ENCODE results near the gene PNRC1.

DNA sequence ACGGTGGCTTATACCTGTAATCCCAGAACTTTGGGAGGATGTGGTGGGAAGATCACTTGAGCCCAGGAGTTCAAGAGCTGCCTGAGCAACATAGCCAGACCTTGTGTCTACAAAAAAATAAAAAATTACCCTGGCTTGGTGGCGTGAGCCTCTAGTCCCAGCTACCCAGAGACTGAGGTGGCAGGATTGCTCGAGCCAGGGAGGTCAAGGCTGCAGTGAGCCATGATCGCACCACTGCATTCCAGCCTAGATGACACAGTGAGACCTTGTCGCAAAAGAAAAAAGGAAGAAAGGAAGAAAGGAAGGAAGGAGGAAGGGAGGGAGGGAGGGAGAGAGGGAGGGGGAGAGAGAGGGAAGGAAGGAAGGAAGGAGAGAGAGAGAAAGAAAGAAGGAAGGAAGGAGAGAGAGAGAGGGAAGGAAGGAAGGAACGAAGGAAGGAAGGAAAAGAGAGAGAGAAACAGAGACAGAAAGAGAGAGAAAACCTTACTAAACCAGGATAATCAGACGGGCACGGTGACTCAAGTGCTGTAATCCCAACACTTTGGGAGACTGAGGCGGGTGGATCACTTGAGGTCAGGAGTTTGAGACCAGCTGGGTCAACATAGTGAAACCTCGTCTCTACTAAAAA lies 10.9 kb upstream of the PNRC1 start:
- TF ChIP-seq, protein P1, sequence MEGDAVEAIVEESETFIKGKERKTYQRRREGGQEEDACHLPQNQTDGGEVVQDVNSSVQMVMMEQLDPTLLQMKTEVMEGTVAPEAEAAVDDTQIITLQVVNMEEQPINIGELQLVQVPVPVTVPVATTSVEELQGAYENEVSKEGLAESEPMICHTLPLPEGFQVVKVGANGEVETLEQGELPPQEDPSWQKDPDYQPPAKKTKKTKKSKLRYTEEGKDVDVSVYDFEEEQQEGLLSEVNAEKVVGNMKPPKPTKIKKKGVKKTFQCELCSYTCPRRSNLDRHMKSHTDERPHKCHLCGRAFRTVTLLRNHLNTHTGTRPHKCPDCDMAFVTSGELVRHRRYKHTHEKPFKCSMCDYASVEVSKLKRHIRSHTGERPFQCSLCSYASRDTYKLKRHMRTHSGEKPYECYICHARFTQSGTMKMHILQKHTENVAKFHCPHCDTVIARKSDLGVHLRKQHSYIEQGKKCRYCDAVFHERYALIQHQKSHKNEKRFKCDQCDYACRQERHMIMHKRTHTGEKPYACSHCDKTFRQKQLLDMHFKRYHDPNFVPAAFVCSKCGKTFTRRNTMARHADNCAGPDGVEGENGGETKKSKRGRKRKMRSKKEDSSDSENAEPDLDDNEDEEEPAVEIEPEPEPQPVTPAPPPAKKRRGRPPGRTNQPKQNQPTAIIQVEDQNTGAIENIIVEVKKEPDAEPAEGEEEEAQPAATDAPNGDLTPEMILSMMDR (IDR thresholded peaks at IDR 0.05; ENCODE audit: low read depth, low read length): no peak
- TF ChIP-seq EZH2phosphoT487 (IDR thresholded peaks at IDR 0.05; ENCODE audit: low read depth): no peak

Data from OCI-LY3 (cell line).